Measurements from ENCODE around the gene ENTPD2. TPM values are rescaled to one million over a fixed set of nuclear protein-coding genes. Genes with fewer than 3 reads are reported as not detected.

The ENTPD2 gene
- total RNA-seq, 4 donors from 2014 or later, result 7.0 to 21.0 (median 18.1) TPM

DNA sequence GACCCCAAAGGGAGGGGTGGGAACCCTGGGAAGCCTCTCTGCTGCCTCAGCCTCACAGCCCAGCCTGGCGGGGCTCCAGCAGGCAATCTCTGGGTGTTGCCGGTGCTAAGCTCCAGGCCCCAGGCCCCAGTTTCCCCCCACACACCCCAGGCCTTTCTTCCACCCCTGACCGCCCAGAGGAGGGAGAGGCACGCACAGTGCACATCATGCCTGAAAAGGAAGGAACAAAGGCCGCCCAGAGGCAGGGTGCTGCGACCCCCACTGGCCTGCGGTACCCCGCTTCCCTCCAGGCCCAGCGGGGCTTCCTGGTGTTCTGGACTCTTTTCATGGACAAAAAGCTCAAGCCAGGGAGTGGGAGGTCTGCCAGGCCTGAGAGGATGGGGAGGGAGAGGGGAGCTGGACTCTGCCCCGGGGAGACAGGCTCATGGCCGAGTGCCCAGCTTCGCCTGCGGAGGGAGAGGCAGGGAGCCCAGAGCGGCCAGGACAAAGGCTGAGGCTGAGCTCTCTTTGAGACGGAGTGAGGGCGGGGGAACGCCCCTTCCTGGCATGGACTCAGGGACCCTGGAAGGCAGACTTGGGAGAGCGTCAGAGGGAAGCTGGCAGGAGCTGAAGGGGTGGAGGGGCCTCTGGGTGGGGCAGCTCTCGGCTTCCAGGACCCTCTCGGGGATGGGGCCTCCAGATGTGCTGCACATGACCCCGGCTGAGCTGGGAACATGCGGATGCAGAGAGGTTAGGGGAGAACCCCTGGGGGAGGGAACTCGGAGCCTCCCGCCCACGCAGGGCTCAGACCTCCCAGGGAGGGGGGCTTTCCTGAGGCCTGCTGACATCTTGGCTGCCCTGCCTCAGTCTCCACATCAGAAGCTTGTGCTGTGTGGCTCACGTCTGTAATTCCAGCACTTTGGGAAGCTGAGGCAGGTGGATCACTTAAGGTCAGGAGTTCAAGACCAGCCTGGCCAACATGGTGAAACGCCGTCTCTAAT lies 1.8 kb upstream of the ENTPD2 start:
- Histone ChIP-seq H3K27me3 (peaks cover 0 to 20% of the 10 kb centered on the region in 2 donors), H3K4me3 (peak overlapping the region in 1 of 4 donors; percentile 11), H3K4me1 (peaks cover 3 to 68% (median 33%) of the 10 kb centered on the region in 4 donors), H3K36me3 (no peaks in the 10 kb centered on the region), H3K9me3 (no peaks in the 10 kb centered on the region), H3K27ac (peak overlapping the region; percentile 76 to 92 (median 88))
- DNase-seq (ENCODE audit: low spot score in 2 of 2), result peak; percentile 78 to 88
- WGBS, 2 donors, result 12 to 19% methylated on average over 25 to 27 of the region's 28 CpGs
- TF ChIP-seq POLR2A (IDR thresholded peaks at IDR 0.05), result no peak
- TF ChIP-seq, protein P1, sequence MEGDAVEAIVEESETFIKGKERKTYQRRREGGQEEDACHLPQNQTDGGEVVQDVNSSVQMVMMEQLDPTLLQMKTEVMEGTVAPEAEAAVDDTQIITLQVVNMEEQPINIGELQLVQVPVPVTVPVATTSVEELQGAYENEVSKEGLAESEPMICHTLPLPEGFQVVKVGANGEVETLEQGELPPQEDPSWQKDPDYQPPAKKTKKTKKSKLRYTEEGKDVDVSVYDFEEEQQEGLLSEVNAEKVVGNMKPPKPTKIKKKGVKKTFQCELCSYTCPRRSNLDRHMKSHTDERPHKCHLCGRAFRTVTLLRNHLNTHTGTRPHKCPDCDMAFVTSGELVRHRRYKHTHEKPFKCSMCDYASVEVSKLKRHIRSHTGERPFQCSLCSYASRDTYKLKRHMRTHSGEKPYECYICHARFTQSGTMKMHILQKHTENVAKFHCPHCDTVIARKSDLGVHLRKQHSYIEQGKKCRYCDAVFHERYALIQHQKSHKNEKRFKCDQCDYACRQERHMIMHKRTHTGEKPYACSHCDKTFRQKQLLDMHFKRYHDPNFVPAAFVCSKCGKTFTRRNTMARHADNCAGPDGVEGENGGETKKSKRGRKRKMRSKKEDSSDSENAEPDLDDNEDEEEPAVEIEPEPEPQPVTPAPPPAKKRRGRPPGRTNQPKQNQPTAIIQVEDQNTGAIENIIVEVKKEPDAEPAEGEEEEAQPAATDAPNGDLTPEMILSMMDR (IDR thresholded peaks at IDR 0.05), result peak in 1 of 5 experiments; percentile 7
- peak; percentile 10 to 64 for TF ChIP-seq EP300 (IDR thresholded peaks at IDR 0.05)

DNA sequence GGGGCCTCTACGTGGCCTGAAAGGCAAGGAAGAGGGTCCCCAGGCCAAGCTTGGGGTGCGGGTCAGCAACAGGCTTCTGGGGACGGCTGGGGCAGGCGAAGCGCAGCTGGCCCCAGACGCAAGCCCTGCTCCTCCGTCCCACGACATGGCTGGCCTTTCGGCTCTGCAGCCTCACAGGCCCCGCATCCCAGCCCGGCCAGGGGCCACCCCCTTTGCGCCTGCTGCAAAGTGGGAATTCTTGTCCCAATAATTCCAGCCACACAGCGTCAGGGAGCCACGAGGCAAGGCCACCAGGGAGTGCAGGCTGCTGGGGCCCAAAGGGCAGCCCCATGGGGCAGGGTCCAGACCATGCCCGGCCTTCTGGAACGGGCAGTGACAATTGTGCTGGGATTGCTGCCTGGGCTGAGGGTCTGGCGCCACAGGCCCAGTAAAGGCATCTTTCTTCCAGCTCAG lies 1.1 kb upstream of the ENTPD2 start:
- Histone ChIP-seq H3K27me3 (peaks cover 0 to 20% of the 10 kb centered on the region in 2 donors), H3K4me3 (peak overlapping the region in 1 of 4 donors; percentile 55), H3K4me1 (peaks cover 3 to 68% (median 33%) of the 10 kb centered on the region in 4 donors), H3K27ac (peak overlapping the region; percentile 76 to 92 (median 88)), H3K9me3 (no peaks in the 10 kb centered on the region), H3K36me3 (no peaks in the 10 kb centered on the region)
- TF ChIP-seq POLR2A (IDR thresholded peaks at IDR 0.05) (no peak), EP300 (IDR thresholded peaks at IDR 0.05) (peak in 1 of 2 donors; percentile 38)
- no peak for DNase-seq (ENCODE audit: low spot score in 2 of 2)
- 17 to 52% methylated on average over 1 to 16 of the region's 17 CpGs for WGBS, 2 donors

DNA sequence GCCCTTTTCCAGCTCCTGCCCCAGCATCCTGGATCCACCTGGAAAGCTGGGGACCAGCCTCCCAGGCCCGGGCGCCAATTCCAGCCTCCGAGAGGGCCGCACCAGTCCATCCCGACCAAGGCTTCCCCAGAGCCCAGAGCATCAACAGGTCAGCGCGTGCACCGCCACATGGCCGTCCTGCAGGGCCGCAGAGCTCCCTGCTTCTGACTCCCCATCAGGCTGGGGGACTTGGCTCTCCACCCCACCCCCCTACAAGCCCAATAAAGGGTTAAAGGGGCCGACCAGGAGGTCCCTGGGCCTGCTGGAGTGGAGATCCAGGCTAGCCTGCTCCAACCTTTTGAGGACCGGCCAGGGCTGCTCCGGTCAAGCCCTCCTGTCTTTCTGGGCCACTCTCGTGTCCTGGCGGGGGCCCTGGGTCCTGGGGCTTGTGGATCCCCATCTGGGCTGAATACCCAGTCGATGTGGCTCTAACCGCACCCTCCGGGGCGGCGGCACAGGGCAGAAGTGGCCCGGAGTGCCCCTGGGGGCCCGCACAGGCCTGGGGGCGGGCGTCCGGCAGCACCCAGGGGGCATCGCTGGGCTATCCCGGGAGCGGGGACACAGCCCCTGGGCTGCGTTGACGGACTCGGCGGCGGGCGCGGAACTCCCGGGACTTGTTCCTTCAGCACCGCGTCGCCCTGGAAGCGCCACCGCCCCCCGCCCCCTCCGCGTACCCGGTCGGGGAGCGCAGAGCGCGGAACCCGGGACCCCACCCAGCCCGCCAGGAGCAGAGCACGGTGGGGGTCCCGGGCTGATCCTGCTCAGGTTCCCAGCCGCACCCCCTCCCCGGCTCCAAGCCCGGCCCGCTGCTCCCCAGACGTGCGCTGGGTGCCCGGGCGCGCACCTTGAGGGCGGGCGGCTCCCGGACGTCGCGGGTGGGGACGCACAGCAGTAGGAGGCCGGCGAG lies 590 bp downstream of the ENTPD2 start:
- DNase-seq (ENCODE audit: low spot score in 2 of 2), result no peak
- Histone ChIP-seq H3K9me3 (no peaks in the 10 kb centered on the region), H3K27me3 (peaks cover 0 to 35% of the 10 kb centered on the region in 2 donors), H3K27ac (peak overlapping the region; percentile 76 to 92 (median 88)), H3K4me1 (peaks cover 3 to 82% (median 35%) of the 10 kb centered on the region in 4 donors), H3K36me3 (no peaks in the 10 kb centered on the region), H3K4me3 (peak overlapping the region; percentile 32 to 55 (median 40))
- 23 to 24% methylated on average over 20 to 26 of the region's 71 CpGs for WGBS, 2 donors
- TF ChIP-seq EP300 (IDR thresholded peaks at IDR 0.05) (no peak), POLR2A (IDR thresholded peaks at IDR 0.05) (no peak)
- TF ChIP-seq, protein P1 (IDR thresholded peaks at IDR 0.05), result no peak

DNA sequence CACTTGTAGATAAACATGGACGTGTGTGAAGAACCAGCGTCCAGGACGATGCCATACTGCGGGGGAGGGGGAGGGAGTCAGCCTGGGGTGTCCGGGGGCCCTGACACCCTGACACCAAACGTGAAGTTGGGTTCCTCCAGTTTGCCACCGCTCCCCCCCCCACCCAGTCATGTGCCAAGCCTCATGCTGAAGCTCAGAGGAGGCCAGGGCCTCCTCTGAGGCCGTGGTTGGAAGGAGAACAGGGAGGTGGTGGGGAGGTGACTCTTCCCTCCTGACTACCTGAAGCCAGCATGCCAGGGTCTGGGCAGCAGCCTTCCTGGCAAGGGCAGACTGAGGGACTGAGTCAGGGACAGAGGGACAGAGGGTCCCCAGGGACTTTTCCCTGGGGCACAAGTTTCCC lies 1.6 kb downstream of the ENTPD2 start:
- Histone ChIP-seq H3K27me3 (peaks cover 0 to 39% of the 10 kb centered on the region in 2 donors), H3K4me1 (peaks cover 3 to 75% (median 35%) of the 10 kb centered on the region in 4 donors), H3K27ac (peak overlapping the region in 1 of 4 donors; percentile 17), H3K36me3 (no peaks in the 10 kb centered on the region), H3K4me3 (no peak overlapping the region), H3K9me3 (no peaks in the 10 kb centered on the region)
- 63 to 75% methylated on average over 8 of the region's 8 CpGs for WGBS, 2 donors
- DNase-seq (ENCODE audit: low spot score in 2 of 2), result no peak
- TF ChIP-seq EP300 (IDR thresholded peaks at IDR 0.05), result no peak
- TF ChIP-seq, protein P1 (IDR thresholded peaks at IDR 0.05), result no peak
- no peak for TF ChIP-seq POLR2A (IDR thresholded peaks at IDR 0.05)

DNA sequence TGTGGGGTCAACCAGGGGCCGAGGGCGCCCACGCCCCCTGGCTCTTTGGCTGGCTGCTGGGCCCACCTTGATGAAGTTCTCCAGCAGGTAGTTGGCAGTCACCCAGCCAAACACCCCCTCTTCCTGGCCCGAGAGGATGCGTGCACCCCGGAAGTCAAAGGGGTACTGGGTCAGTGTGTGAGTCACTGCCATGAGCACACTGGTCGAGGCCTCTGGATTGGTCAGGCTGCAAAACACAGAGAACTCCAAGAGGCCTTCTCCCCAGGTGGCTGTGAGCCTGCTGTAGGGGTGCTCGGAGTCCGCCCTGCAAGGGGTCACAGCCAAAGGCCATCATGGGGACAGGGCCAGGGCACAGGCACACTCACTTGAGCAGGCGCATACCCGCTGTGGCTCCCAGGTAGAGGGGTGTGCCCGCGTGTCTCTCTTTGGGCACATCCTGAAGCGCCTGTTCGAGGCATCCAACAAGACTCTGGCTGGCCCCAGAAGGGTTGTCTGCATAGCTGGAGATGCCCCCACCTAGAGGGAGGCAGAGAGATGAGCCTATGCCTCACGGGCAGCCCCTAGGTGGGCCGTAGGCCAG lies 2.6 kb downstream of the ENTPD2 start:
- DNase-seq (ENCODE audit: low spot score in 2 of 2), result no peak
- WGBS, 2 donors, result 71 to 89% methylated on average over 9 to 12 of the region's 17 CpGs
- Histone ChIP-seq H3K4me3 (no peak overlapping the region), H3K27ac (no peak overlapping the region), H3K27me3 (peaks cover 0 to 39% of the 10 kb centered on the region in 2 donors), H3K4me1 (peaks cover 3 to 72% (median 38%) of the 10 kb centered on the region in 4 donors), H3K36me3 (no peaks in the 10 kb centered on the region), H3K9me3 (no peaks in the 10 kb centered on the region)
- TF ChIP-seq EP300 (IDR thresholded peaks at IDR 0.05), result no peak
- no peak for TF ChIP-seq POLR2A (IDR thresholded peaks at IDR 0.05)
- TF ChIP-seq, protein P1 (IDR thresholded peaks at IDR 0.05), result no peak

Measured in tibial nerve (tissue), 4 donors.